Smooth muscle cell (in vitro differentiated cells): ENCODE results near the gene HRH2. TPM values are rescaled to one million over a fixed set of nuclear protein-coding genes. Genes with fewer than 3 reads are reported as not detected.

Source experiments
- DNase-seq: peaks from one replicate; lab custom pipeline; 2025; ENCODE audit not compliant: unreplicated experiment; lab: John Stamatoyannopoulos, UW
- H2AFZ ChIP-seq: fragments of 200-600 bp; sonication (generic); 2 replicates; pipeline ENCODE4 v1.6.0; 2016; ENCODE audit warnings: antibody characterized with exemption, low read depth, mild to moderate bottlenecking
- H3F3A ChIP-seq: fragments of 200-600 bp; sonication (generic); 2 replicates; pipeline ENCODE4 v1.6.0; 2017; ENCODE audit warnings: antibody characterized with exemption, low read depth
- H3K27ac ChIP-seq: fragments of 200-600 bp; sonication (generic); 2 replicates; pipeline ENCODE4 v1.5.1; 2016; ENCODE audit warnings: low read depth, mild to moderate bottlenecking
- H3K27me3 ChIP-seq: fragments of 200-600 bp; sonication (generic); 2 replicates; pipeline ENCODE4 v1.6.1; 2016; ENCODE audit warnings: low read depth, mild to moderate bottlenecking
- H3K36me3 ChIP-seq: fragments of 200-600 bp; sonication (generic); 2 replicates; pipeline ENCODE4 v1.5.1; 2016; ENCODE audit warnings: low read depth
- H3K4me1 ChIP-seq: fragments of 200-600 bp; sonication (generic); 2 replicates; pipeline ENCODE4 v1.5.1; 2016; ENCODE audit warnings: low read depth
- H3K4me2 ChIP-seq: fragments of 200-600 bp; sonication (generic); 2 replicates; pipeline ENCODE4 v1.6.0; 2016; ENCODE audit warnings: mild to moderate bottlenecking
- H3K4me3 ChIP-seq: fragments of 200-600 bp; sonication (generic); 2 replicates; pipeline ENCODE4 v1.5.1; 2016; ENCODE audit warnings: mild to moderate bottlenecking
- H3K79me2 ChIP-seq: fragments of 200-600 bp; sonication (generic); 2 replicates; pipeline ENCODE4 v1.6.0; 2016; ENCODE audit warnings: low read depth, mild to moderate bottlenecking
- H3K9ac ChIP-seq: fragments of 200-600 bp; sonication (generic); 2 replicates; pipeline ENCODE4 v1.6.0; 2016; ENCODE audit warnings: low read depth
- H3K9me3 ChIP-seq: fragments of 200-600 bp; sonication (generic); replicated peaks from 2 replicates; pipeline ENCODE4 v1.5.1; 2016; ENCODE audit warnings: low read depth
- H4K20me1 ChIP-seq: fragments of 200-600 bp; sonication (generic); 2 replicates; pipeline ENCODE4 v1.6.0; 2016; ENCODE audit warnings: low read depth
- CTCF ChIP-seq: fragments of 200-600 bp; sonication (generic); IDR thresholded peaks from 2 replicates; pipeline ENCODE4 v1.5.1; 2017; ENCODE audit warnings: borderline replicate concordance, mild to moderate bottlenecking, antibody characterized with exemption; ENCODE audit not compliant: insufficient read depth, poor library complexity, severe bottlenecking
- WGBS: methylation state at CpG from one replicate; pipeline ENCODE4 v1.1.7; 2016; ENCODE audit warnings: low lambda C conversion rate; 5-methylcytosine and 5-hydroxymethylcytosine counted together
- polyA plus RNA-seq: library from polyadenylated mRNA; unstranded; fragments of >200 nt; fragmentation: Nextera tagmentation; extraction: Ambion mirVana; gene quantifications from 2 replicates; pipeline ENCODE4 v1.2.1, GENCODE V29; 2016
- total RNA-seq: library from RNA; depleted of rRNA; stranded (reverse); fragments of >200 nt; gene quantifications from 2 replicates; pipeline ENCODE4 v1.2.3, GENCODE V29; 2014

Gene HRH2
- total and polyA plus RNA-seq, 2 experiments from 2014 or later, result 0.57 to 0.63 TPM

- no peaks in the 10 kb centered on the region for H3K27me3 ChIP-seq
- DNase-seq, result no peak
- no peak overlapping the region for H3K27ac ChIP-seq
- H2AFZ ChIP-seq, result no peak overlapping the region
- H3K36me3 ChIP-seq, result no peaks in the 10 kb centered on the region
- no peak overlapping the region for H3K9ac ChIP-seq
- no peak overlapping the region for H3K4me3 ChIP-seq
- H3K79me2 ChIP-seq, result no peaks in the 10 kb centered on the region
- TF ChIP-seq CTCF, result no peak
- H3K4me2 ChIP-seq, result no peak overlapping the region
- no peaks in the 10 kb centered on the region for H3K9me3 ChIP-seq
- H3F3A ChIP-seq, result no peaks in the 10 kb centered on the region
- no peaks in the 10 kb centered on the region for H4K20me1 ChIP-seq
- 87% methylated on average over 6 of the region's 6 CpGs for WGBS
- H3K4me1 ChIP-seq, result no peaks in the 10 kb centered on the region
Observed at GRCh38 chr5:175686396-175686795, 28.5 kb downstream of the HRH2 start.

- 96% methylated on average over 9 of the region's 9 CpGs for WGBS
- no peaks in the 10 kb centered on the region for H4K20me1 ChIP-seq
- no peak overlapping the region for H2AFZ ChIP-seq
- H3K9ac ChIP-seq, result no peak overlapping the region
- no peak for DNase-seq
- H3K4me2 ChIP-seq, result no peak overlapping the region
- H3F3A ChIP-seq, result no peaks in the 10 kb centered on the region
- H3K27me3 ChIP-seq, result no peaks in the 10 kb centered on the region
- TF ChIP-seq CTCF, result no peak
- H3K4me1 ChIP-seq, result no peaks in the 10 kb centered on the region
- no peaks in the 10 kb centered on the region for H3K36me3 ChIP-seq
- no peak overlapping the region for H3K4me3 ChIP-seq
- H3K79me2 ChIP-seq, result no peaks in the 10 kb centered on the region
- no peaks in the 10 kb centered on the region for H3K9me3 ChIP-seq
- no peak overlapping the region for H3K27ac ChIP-seq
Observed at GRCh38 chr5:175686826-175687225, 29.0 kb downstream of the HRH2 start.

GRCh38 chr5:175687231-175687701 lies 29.4 kb downstream of the HRH2 start:
- Histone ChIP-seq H3K9me3 (no peaks in the 10 kb centered on the region), H3K4me1 (no peaks in the 10 kb centered on the region), H3K79me2 (no peaks in the 10 kb centered on the region), H3K36me3 (no peaks in the 10 kb centered on the region), H3K9ac (no peak overlapping the region), H4K20me1 (no peaks in the 10 kb centered on the region), H3K4me2 (no peak overlapping the region), H3K27me3 (no peaks in the 10 kb centered on the region), H3K27ac (no peak overlapping the region), H2AFZ (no peak overlapping the region), H3F3A (no peaks in the 10 kb centered on the region), H3K4me3 (no peak overlapping the region)
- 85% methylated on average over 12 of the region's 14 CpGs for WGBS
- no peak for TF ChIP-seq CTCF
- no peak for DNase-seq

GRCh38 chr5:175688352-175689146 lies 30.7 kb downstream of the HRH2 start:
- Histone ChIP-seq H3K27me3 (no peaks in the 10 kb centered on the region), H3K9me3 (no peaks in the 10 kb centered on the region), H3K9ac (no peak overlapping the region), H3K4me2 (no peak overlapping the region), H3K36me3 (no peaks in the 10 kb centered on the region), H4K20me1 (no peaks in the 10 kb centered on the region), H3K4me1 (no peaks in the 10 kb centered on the region), H3F3A (no peaks in the 10 kb centered on the region), H2AFZ (no peak overlapping the region), H3K4me3 (no peak overlapping the region), H3K79me2 (no peaks in the 10 kb centered on the region), H3K27ac (no peak overlapping the region)
- no peak for DNase-seq
- WGBS, result 88% methylated on average over 12 of the region's 12 CpGs
- TF ChIP-seq CTCF, result no peak
